Loucy (cell line): Measurements from ENCODE around the gene MACROD2.

Source experiments
- H2AFZ ChIP-seq: fragments of 200-600 bp; sonication (generic); 2 replicates; pipeline ENCODE4 v1.6.0; 2016; ENCODE audit warnings: antibody characterized with exemption, mild to moderate bottlenecking, low read length, moderate library complexity
- H3F3A ChIP-seq: fragments of 200-600 bp; 2 replicates; pipeline ENCODE4 v1.6.0; 2016; ENCODE audit warnings: antibody characterized with exemption, low read depth, mild to moderate bottlenecking
- H3K27me3 ChIP-seq: fragments of 200-600 bp; sonication (generic); 2 replicates; pipeline ENCODE4 v1.6.1; 2014; ENCODE audit warnings: low read length, mild to moderate bottlenecking; ENCODE audit not compliant: insufficient read depth, poor library complexity, severe bottlenecking
- H3K36me3 ChIP-seq: fragments of 200-600 bp; sonication (generic); 2 replicates; pipeline ENCODE4 v1.6.1; 2016; ENCODE audit warnings: low read length; ENCODE audit not compliant: insufficient read depth
- H3K4me1 ChIP-seq: fragments of 200-600 bp; sonication (generic); 2 replicates; pipeline ENCODE4 v1.5.1; 2014; ENCODE audit warnings: low read length, mild to moderate bottlenecking; ENCODE audit not compliant: insufficient read depth, poor library complexity, severe bottlenecking
- H3K4me2 ChIP-seq: fragments of 200-600 bp; sonication (generic); 2 replicates; pipeline ENCODE4 v1.6.0; 2014; ENCODE audit warnings: antibody characterized with exemption, low read length, low read depth, mild to moderate bottlenecking; ENCODE audit not compliant: poor library complexity, severe bottlenecking
- H3K4me3 ChIP-seq: fragments of 200-600 bp; sonication (generic); 2 replicates; pipeline ENCODE4 v1.5.1; 2014; ENCODE audit warnings: low read length, mild to moderate bottlenecking, mixed read lengths; ENCODE audit not compliant: poor library complexity, severe bottlenecking
- H3K79me2 ChIP-seq: fragments of 200-600 bp; sonication (generic); 2 replicates; pipeline ENCODE4 v1.6.1; 2014; ENCODE audit warnings: low read length; ENCODE audit not compliant: insufficient read depth
- H3K9ac ChIP-seq: fragments of 200-600 bp; sonication (generic); 2 replicates; pipeline ENCODE4 v1.6.0; 2014; ENCODE audit warnings: mild to moderate bottlenecking, low read depth, low read length, moderate library complexity; ENCODE audit not compliant: poor library complexity, severe bottlenecking
- H3K9me2 ChIP-seq: fragments of 200-600 bp; sonication (generic); replicated peaks from 2 replicates; pipeline ENCODE4 v1.6.1; 2016; ENCODE audit warnings: low read depth, low read length, mixed read lengths
- H3K9me3 ChIP-seq: fragments of 200-600 bp; sonication (generic); 2 replicates; pipeline ENCODE4 v1.6.1; 2014; ENCODE audit warnings: mild to moderate bottlenecking, antibody characterized with exemption, low read length, low read depth; ENCODE audit not compliant: insufficient read depth
- H4K20me1 ChIP-seq: fragments of 200-600 bp; sonication (generic); 2 replicates; pipeline ENCODE4 v1.6.0; 2014; ENCODE audit warnings: antibody characterized with exemption, low read length, mild to moderate bottlenecking; ENCODE audit not compliant: insufficient read depth, poor library complexity, severe bottlenecking
- EZH2phosphoT487 ChIP-seq: fragments of 200-600 bp; IDR thresholded peaks from 2 replicates; pipeline ENCODE4 v1.6.1; 2018; ENCODE audit warnings: antibody characterized with exemption, mild to moderate bottlenecking, moderate library complexity, borderline replicate concordance
- TF ChIP-seq, protein P1 (sequence below): fragments of 200-600 bp; sonication (generic); conservative IDR thresholded peaks from 2 replicates; pipeline ENCODE4 v1.5.1; 2014; ENCODE audit warnings: mild to moderate bottlenecking, antibody characterized with exemption, low read length

Gene MACROD2

DNA sequence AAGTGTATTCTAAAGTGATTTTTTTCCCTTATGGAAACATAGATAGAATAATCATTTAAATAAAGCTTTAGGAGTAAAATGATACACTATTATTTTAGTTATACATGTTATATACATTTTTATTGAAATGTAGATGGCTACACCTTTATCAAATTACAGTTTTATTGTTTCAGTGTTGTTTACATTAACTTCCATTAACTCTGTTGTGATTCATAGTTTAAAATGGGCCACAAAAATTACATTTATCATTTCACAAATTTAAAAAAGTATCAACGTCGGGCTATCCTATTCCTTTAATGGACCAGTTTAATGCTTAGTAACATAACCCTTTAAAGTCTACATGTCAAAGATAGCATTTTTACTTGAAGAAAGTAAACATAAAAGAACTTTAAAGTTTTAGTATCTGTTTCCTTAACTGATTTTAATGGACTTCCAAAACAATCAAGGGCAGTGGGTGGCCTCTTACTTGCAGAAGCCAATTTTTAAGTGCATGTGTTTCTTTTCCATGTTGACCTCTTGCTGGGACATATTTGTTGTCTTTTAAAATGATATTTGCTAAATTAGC, 389.9 kb downstream of the MACROD2 start:
- no peak overlapping the region for H3K9ac ChIP-seq
- TF ChIP-seq, protein P1, sequence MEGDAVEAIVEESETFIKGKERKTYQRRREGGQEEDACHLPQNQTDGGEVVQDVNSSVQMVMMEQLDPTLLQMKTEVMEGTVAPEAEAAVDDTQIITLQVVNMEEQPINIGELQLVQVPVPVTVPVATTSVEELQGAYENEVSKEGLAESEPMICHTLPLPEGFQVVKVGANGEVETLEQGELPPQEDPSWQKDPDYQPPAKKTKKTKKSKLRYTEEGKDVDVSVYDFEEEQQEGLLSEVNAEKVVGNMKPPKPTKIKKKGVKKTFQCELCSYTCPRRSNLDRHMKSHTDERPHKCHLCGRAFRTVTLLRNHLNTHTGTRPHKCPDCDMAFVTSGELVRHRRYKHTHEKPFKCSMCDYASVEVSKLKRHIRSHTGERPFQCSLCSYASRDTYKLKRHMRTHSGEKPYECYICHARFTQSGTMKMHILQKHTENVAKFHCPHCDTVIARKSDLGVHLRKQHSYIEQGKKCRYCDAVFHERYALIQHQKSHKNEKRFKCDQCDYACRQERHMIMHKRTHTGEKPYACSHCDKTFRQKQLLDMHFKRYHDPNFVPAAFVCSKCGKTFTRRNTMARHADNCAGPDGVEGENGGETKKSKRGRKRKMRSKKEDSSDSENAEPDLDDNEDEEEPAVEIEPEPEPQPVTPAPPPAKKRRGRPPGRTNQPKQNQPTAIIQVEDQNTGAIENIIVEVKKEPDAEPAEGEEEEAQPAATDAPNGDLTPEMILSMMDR = no peak
- TF ChIP-seq EZH2phosphoT487 = no peak
- H3K27me3 ChIP-seq = no peaks in the 10 kb centered on the region
- no peaks in the 10 kb centered on the region for H3K4me1 ChIP-seq
- no peaks in the 10 kb centered on the region for H4K20me1 ChIP-seq
- no peak overlapping the region for H3K4me2 ChIP-seq
- H3K9me2 ChIP-seq = no peaks in the 10 kb centered on the region
- no peaks in the 10 kb centered on the region for H3K9me3 ChIP-seq
- no peaks in the 10 kb centered on the region for H3F3A ChIP-seq
- no peak overlapping the region for H2AFZ ChIP-seq
- no peaks in the 10 kb centered on the region for H3K79me2 ChIP-seq
- H3K4me3 ChIP-seq = no peak overlapping the region
- no peaks in the 10 kb centered on the region for H3K36me3 ChIP-seq

DNA sequence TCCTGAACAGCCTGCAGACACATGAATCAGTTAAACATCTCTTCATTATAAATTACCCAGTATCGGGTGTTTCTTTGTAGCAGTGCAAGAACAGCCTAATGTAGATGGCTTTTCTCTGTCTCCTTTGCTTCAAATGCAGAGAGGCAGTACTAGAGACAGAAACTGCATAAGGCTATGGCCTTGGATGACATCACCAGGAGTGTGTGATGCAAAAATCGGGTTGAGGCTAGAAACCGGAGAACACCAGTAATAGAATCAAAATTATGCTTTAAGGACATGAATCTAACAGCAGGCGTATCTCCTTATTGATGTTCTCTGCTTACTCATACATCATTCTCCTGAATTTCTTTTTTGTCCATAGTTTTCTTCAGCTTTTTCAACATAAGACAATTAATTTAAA, 391.4 kb downstream of the MACROD2 start:
- Histone ChIP-seq H3K9ac (no peak overlapping the region), H3F3A (no peaks in the 10 kb centered on the region), H3K4me3 (no peak overlapping the region), H4K20me1 (no peaks in the 10 kb centered on the region), H3K79me2 (no peaks in the 10 kb centered on the region), H3K36me3 (no peaks in the 10 kb centered on the region), H3K9me2 (no peaks in the 10 kb centered on the region), H3K4me1 (no peaks in the 10 kb centered on the region), H3K9me3 (no peaks in the 10 kb centered on the region), H2AFZ (no peak overlapping the region), H3K4me2 (no peak overlapping the region), H3K27me3 (no peaks in the 10 kb centered on the region)
- TF ChIP-seq EZH2phosphoT487 = no peak
- TF ChIP-seq, protein P1 = no peak

DNA sequence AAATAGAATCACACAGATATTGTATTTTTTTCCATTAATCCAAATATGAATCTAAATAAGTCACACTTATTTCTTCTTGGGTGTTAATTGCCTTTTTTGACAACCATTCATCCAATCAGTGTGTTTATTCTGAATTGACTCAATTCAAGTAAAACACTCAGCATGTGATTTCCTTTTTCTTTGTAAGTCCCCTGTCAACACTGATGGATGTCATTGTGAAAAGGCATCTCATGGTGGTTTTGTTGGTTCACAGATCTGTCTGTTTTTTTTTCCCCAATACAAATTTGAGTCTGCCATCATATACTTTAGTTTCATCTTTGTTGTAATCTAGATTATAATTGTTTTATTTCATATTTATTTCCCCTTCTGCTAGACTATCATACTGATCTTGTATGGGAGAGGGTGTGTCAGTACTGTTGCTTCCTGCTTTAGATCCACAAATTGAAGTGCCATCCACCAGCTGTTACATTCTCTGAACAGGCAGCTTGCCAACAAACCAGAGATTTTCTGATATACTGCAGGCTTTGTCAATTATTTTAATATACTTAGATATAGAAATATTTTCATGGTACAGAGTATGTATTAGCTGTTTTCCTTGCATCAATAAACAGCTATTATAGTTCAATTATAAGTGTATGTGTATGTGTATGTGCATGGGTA, 406.3 kb downstream of the MACROD2 start:
- no peaks in the 10 kb centered on the region for H3K4me1 ChIP-seq
- H3K9me3 ChIP-seq = no peaks in the 10 kb centered on the region
- no peak overlapping the region for H3K4me2 ChIP-seq
- 0 out of 2 replicates have a peak, but pooled peaks cover 3% of the 10 kb centered on the region for H3K9me2 ChIP-seq
- no peak overlapping the region for H3K4me3 ChIP-seq
- H4K20me1 ChIP-seq = no peaks in the 10 kb centered on the region
- no peaks in the 10 kb centered on the region for H3F3A ChIP-seq
- H3K79me2 ChIP-seq = no peaks in the 10 kb centered on the region
- TF ChIP-seq EZH2phosphoT487 = no peak
- TF ChIP-seq, protein P1 = no peak
- H3K9ac ChIP-seq = no peak overlapping the region
- H3K36me3 ChIP-seq = no peaks in the 10 kb centered on the region
- no peak overlapping the region for H2AFZ ChIP-seq
- H3K27me3 ChIP-seq = no peaks in the 10 kb centered on the region
